CD4-positive, alpha-beta T cell treated with Interleukin-21 for 1 hour (primary cell): ENCODE data around the gene SH2D4B.

ENCODE experiments used
- DNase-seq: peaks from one replicate; pipeline ENCODE4 v3.0.0-alpha.2; 2020

SH2D4B gene

GRCh38 chr10:80504158-80504811, 33.4 kb upstream of the SH2D4B start:
- no peak for DNase-seq

GRCh38 chr10:80504897-80505465, 32.7 kb upstream of the SH2D4B start:
- no peak for DNase-seq

DNA sequence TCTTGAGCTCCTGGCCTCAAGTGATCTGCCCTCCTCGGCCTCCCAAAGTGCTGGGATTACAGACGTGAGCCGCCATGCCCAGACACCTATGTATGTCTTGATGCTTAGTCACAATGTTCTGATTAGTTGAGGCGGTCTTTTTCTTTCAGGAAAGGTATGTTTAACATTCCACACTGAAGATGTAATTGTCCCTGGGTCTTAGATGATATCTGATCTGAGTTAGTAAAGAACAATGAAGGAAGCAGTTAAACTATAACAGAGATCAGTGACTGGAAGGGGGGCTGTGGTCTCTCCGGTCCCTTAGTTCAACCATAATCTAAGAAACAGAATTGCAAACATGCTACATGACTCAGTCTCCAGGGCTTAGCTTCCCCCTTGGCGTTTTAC, 31.5 kb upstream of the SH2D4B start:
- no peak for DNase-seq

DNA sequence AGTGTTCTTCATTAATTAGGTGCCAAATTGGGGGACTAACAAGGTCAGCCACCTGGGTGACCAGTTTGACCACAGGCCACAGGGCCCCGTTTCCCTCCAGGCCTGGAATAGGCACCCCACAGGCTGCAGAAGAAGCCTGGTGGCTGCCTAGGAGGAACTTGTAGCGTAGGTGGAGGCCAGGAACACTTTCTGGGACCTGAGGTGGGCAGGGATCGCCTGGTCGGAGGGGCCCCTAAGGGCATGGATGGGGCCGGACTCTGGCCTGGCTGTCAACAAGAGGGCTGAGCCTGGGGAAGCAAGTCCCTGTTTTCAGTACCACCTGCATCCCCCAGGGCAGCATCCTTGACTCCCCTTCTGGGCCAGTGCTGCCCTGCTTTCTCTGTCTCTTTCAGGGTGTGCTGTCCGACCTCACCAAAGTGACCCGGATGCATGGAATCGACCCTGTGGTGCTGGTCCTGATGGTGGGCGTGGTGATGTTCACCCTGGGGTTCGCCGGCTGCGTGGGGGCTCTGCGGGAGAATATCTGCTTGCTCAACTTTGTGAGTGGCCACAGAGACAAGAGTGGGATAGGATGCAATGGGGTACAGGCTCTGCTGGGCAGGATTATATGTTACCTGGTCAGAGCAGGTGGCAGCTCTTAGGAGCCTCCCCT, 30.7 kb upstream of the SH2D4B start:
- no peak for DNase-seq

GRCh38 chr10:80509108-80509402, 28.6 kb upstream of the SH2D4B start:
- no peak for DNase-seq

- DNase-seq: no peak
These were observed 28.1 kb upstream of the SH2D4B start for GRCh38 chr10:80509403-80510161.

DNA sequence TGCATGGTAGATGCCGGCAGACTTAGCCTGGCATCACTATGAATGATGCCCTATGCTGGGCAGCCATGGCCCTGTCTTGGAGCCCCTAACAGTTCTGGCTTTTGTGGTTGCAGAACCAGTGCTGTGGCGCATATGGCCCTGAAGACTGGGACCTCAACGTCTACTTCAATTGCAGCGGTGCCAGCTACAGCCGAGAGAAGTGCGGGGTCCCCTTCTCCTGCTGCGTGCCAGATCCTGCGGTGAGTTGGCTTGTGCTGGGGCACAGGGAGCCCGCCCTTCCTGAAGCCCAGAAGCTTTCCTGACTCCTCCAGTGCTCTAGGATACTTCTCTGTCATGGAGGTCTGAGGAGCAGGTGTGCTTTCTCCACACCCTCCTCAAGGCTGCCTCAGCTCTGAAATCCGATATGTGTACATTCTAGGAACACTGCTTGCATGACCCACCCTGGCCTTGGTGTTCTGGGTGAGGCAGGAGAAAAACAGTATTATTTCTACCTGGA, 25.6 kb upstream of the SH2D4B start:
- DNase-seq: no peak

GRCh38 chr10:80513106-80513505, 24.6 kb upstream of the SH2D4B start:
- DNase-seq: no peak

DNA sequence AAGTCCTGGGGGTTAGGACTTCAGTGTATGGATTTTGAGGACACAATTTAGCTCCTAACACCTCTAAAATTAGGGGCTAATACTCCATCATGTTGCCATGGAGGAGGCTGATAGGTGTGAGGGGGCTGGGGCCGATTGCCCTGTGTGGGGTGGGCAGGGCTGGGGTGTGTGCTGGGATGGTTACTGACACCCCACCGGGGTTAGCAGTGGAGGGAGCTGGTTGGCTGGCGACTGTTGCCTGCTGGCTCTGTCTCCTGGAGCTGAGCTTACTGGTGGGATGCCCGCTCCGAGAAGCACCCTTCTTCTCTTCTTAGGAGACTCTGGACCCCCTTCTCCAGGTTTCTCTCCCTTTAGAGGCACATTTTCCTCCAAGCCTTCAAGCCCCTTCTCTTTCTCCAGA, 22.2 kb upstream of the SH2D4B start:
- no peak for DNase-seq

DNA sequence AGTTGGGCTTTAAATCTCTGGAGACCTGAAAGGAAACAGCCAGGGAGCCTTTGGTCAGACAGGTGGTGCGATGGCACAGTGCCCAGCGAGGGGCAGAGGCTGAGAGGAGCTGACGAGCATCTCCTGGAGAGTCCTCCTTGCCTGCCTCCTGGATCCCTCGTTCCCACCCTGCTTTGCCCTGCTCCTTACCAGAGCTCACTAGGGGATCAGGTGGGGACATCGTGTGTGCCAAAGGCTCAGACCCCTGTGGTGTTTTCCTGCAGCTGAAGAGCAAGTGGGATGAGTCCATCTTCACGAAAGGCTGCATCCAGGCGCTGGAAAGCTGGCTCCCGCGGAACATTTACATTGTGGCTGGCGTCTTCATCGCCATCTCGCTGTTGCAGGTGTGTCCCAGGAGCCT, 21.8 kb upstream of the SH2D4B start:
- DNase-seq: no peak

- DNase-seq: no peak
These were observed 21.1 kb upstream of the SH2D4B start for GRCh38 chr10:80516506-80517075.

DNA sequence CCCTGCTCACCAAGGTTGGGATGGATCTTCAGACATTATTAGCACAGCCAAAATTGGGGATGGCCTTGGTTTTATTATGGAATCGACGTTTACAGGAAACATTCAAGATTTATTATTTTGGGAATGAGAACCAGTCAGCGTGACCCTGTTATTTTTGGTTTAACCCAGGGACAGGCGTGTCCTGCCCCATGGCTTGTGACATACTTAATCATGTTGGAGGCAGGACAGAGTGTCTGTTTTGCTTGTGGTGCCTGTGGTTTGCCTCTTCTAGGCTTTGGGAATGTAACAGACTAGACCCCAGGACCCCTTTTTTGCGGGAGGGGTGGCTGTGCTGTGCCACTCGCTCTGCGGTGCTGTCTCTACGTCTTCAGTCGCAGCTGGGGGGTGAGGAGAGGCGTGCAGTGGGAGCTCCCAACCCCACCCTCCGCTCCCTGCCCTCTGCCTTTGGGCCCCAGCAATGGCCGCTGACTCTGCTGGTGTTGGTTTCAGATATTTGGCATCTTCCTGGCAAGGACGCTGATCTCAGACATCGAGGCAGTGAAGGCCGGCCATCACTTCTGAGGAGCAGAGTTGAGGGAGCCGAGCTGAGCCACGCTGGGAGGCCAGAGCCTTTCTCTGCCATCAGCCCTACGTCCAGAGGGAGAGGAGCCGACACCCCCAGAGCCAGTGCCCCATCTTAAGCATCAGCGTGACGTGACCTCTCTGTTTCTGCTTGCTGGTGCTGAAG, 20.1 kb upstream of the SH2D4B start:
- DNase-seq: no peak

- no peak for DNase-seq
These were observed 19.4 kb upstream of the SH2D4B start for GRCh38 chr10:80518143-80518806.

DNA sequence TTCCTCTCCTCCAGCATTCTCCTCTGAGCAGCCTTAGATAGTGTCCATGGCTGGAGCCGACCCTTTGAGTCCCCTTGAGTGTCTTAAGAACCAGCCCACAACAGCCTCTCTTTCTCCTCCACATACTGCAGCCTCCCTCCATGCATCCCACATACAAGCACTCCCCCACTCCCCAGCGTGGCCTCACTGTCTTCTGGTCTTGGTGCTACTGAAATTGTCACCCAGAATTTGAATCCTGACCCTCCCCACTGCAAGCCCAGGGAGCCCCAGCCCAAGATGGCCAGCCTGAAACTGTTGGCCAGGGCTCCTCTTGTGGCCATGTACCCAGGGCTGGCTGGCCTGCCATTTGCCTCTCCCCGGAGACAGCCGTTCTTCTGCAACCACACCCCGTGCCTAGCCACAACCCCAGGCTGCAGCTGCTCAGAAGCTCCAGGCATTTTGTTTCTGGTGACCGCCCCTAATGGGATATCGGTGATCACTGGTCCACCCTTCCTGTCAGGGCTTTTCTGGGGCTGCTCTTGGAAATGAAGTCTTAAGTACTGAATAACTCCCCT, 18.8 kb upstream of the SH2D4B start:
- no peak for DNase-seq

DNA sequence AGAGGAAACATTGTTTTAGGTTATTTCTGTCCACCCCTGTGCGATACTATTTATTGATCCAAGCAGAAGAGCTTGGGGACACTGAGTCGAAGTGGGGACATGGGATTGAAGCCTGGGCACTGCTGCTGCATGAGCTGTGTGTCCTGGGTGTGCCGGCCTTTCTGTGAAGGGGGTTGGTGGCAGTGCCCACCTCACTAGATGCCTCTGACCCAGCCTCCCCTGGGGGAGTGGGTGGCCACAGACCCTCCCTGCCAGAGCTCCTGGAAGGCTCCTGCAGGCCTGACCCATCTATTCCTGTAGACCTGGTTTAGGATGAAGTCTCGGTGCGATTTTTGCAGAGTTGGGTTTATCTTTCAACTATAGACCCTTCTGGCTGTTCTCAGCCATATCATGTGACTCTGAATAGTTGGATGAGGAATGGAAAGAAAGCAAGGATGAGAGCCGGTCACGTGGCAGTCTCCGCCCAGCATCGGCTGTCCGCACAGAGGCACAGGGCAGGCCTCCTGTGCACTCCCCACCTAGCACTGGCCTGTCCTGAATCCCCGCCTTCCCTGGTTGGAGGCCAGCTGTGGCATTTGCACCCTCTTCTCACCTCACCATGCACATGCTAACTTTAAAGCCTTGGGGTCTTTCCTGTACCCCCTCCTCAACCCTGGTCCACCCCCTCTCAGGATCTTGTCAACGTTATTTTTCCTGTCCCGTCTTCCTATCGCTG, 17.6 kb upstream of the SH2D4B start:
- DNase-seq: no peak

DNA sequence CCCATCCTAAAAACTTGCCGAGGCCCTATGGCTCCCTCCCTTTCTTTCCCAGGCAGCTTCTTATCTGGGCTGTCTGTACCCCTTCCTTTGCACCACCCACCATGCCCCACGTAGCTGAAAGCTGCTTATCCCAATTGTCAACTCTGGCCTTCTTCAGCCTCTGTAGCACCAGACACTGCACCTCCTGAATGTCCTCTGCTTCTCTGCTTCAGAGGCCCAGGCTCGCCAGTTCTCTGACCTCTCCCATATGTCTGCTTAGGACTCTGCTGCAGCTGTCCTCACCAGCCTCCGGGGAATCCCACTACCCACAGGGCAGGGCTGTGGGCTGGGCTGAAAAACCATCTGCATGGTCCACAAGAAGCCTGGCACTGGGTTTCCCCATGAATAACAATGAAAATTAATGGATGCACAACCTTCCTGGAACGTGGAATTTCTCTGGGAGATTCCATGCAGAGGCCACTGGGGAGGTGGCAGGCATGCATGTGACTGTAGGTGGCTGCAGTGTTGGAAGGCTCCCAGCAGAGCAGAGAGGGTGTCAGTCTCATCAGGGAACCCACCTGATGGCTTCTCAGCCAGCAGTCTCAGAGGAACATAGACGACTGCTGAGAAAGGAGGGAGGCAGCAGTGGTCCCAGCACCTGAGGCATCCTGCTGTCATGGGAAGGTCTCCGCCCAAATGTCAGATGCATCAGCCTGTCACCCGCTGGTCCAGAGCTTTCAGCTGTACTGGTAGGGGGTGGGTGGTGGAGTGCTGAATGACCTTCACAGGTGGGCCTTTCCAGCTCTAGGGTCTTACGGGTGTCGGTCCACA, 16.8 kb upstream of the SH2D4B start:
- no peak for DNase-seq

GRCh38 chr10:80522756-80523363, 14.8 kb upstream of the SH2D4B start:
- no peak for DNase-seq

DNA sequence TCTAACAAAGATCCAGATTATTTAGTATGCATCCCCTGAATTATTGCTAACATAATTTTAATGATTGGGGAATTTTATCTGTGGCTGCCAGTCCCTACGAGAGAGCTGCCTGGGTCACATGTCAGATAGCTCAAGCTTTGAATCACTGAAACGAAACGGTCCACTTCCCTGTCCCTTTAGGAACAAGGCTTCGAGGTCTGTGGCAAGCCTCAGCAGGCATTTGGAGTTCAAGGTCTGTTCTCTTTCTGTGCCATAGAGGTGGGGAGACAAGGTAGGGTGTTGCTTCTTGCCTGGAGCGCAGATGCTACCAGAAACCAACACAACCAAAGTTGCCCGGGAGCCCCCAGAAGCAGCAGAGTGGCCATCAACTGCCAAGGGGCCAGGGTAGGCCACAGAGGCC, 13.9 kb upstream of the SH2D4B start:
- DNase-seq: no peak

DNA sequence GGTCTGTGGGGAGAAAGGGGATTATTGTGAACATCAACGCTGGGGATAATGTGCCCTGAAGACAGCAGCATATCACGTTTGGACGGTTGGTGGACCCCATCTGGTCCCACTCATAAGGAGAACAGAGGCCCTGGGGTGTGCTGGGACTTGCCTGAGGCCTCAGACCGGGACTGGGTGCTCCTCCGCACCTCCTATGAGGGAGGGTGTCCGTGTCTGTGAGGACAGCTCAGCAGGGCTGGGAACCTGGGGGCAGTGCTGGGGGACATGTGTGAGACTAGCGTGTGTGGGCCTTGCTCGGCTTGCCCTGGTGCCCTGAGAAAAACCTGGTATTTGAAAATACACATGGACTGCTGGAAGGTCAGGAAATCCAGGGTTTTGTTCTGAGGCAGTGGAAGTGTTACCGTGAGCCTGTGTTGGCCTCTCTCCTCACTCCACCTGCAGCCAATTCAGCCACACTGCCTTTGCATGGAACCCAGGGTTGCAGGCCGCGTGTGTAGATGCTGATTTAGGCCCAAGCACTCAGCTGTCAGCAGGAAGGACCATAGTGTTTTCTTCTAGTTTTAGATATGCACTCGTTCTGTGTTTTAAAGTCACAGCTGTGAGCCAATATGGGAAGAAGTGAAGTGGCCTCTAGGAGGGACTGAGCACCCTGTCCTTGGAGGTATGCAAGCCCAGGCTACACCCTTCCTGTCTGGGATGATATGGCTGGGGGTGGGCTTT, 13.4 kb upstream of the SH2D4B start:
- no peak for DNase-seq
